AG10803 (cell line): ENCODE data around the gene CCDC33.

Experiments used
- DNase-seq: peaks from one replicate; pipeline ENCODE4 v3.0.0; 2010; ENCODE audit warnings: low read depth
- H3K4me3 ChIP-seq: 2 replicates; pipeline ENCODE4 v1.5.1; 2011; ENCODE audit warnings: mild to moderate bottlenecking, low read length, control low read depth
- TF ChIP-seq, protein P1 (sequence below): conservative IDR thresholded peaks from 2 replicates; pipeline ENCODE4 v1.5.1; 2011; ENCODE audit warnings: mild to moderate bottlenecking, low read length, control low read depth, inconsistent platforms

Gene CCDC33

DNA sequence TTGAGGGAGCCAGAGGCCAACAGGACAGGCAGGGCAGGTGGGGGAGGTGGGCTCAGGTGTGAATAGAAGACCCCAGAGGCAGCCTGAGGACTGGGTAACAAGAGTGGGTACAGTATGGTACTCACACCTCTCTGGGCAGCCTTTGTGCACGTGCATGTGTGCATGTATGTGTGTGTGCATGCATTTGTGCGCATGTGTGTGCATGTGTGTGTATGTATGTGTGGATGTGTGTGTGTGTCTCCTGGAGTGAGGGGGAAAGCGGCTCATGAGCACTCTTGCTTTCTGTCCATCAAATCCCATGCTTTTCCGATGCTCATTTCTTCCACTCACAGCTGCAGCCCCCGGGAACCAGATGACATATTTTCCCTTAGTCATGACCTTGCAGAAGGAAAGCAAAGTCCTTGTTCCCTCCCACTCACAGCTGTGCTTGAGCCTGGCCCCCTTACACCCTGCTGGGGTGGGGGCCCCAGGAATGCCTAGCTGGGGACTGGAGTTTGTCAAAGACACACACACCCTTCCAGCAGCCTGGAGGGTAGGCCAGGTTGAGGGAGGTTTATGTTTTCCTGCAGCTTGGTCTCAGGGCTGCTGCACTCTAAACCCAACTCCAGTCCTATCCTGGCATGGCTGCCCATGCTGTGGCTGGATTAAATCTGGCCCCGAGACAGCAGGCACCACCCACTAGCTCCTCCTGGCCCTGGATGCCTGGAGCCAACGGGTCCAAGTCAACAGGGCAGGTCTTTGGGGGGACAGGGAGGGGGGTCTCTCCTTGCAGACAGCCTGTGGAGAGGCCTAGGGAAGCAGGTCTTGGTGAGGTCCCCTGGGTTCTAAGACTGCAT is 22.5 kb downstream of the CCDC33 start:
- no peak for DNase-seq
- H3K4me3 ChIP-seq, result no peak overlapping the region
- TF ChIP-seq, protein P1, sequence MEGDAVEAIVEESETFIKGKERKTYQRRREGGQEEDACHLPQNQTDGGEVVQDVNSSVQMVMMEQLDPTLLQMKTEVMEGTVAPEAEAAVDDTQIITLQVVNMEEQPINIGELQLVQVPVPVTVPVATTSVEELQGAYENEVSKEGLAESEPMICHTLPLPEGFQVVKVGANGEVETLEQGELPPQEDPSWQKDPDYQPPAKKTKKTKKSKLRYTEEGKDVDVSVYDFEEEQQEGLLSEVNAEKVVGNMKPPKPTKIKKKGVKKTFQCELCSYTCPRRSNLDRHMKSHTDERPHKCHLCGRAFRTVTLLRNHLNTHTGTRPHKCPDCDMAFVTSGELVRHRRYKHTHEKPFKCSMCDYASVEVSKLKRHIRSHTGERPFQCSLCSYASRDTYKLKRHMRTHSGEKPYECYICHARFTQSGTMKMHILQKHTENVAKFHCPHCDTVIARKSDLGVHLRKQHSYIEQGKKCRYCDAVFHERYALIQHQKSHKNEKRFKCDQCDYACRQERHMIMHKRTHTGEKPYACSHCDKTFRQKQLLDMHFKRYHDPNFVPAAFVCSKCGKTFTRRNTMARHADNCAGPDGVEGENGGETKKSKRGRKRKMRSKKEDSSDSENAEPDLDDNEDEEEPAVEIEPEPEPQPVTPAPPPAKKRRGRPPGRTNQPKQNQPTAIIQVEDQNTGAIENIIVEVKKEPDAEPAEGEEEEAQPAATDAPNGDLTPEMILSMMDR, result no peak

DNA sequence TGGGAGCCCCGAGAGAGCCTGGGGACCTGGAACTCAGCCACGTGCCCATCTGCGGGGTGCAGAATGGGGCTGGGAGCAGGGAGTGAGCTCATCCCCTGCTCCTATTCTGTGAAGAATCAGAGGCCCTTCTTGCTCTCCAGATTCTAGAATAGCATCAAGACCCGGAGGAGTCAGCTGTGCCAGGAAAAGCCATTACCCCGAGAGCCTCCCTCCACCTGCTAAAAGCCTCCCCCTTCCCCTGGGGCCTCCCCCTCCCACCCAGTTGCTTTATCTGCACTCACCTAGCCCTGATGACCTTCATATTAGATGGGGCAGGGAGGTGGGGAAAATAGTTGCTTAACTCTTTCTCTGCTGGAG is 23.1 kb downstream of the CCDC33 start:
- TF ChIP-seq, protein P1, result no peak
- no peak overlapping the region for H3K4me3 ChIP-seq
- no peak for DNase-seq

DNA sequence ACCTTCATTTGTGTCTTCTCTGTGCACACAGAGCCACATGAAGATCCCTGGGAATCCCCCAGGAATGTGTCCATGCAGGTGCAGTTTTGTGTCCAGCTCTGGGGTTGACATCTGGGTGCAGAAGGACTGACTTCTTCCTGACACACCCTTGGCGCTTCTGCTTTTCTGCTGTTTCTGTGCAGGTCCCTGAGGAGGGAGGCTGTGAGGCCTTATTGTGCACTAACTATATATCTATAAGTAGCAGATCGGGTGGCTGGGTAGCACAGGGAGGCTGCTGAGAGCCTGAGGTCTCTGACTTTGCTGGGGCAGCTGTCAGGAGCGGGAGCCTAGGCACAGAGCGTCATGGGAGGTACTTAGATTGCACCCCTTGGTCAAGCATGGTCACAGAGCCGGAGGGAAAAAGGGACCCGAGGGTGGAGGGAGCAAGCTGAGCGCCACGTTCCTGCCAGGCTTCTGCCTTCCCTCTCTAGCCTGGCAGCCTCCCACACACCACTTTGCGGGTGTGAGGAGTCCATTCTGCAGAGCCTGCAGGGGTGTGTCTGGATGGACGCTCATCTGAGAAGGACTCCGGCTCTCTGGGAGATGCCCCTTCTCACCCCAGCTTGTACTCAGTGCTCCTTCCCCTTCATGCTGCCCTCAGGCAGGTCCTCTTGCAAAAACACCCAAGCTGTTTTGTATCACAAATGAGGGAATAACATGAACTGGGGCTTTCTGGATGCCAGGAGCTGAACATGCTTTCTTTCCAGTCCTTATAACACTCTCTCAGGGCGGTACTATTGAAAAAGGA is 23.9 kb downstream of the CCDC33 start:
- no peak for DNase-seq
- TF ChIP-seq, protein P1, result no peak
- no peak overlapping the region for H3K4me3 ChIP-seq

DNA sequence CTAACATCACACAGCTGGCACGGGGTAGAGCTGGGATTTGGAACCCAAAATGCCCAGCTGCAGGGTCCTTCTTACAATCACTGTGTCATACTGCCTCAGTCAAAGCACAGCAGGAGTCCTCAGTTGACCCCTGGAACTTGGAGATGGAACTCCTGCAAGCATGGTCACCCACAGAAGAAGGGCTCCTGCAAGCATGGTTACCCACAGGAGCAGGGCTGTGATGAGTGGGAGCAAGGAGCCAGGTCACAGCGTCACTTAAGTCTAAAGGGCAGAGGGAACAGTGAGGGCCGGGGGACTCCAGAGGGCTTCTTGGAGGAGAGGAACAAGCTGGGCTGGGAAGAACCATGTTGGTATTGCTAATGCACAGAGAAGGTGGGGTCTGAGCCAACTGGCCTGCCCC is 24.9 kb downstream of the CCDC33 start:
- DNase-seq, result no peak
- H3K4me3 ChIP-seq, result no peak overlapping the region
- TF ChIP-seq, protein P1, result no peak

DNA sequence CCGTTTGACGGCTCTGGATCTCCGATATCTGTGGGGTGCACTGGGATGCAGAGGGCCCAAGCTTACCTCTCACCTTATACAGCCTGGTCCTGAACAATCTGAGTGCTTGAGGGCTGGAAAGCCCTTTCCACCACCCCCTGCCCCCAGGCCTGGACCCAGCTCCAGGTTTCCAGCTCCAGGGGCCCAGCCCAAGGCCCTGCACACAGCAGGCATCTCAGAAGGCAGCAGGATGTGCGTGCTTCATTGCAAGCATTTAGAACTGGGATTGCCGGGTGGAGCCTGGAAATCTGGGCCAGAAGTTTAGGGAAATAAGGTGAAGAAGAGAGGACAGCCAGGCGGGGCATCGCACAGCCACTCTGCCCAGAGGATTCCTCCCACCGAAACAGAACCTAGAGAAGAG is 25.6 kb downstream of the CCDC33 start:
- H3K4me3 ChIP-seq, result no peak overlapping the region
- TF ChIP-seq, protein P1, result no peak
- no peak for DNase-seq

DNA sequence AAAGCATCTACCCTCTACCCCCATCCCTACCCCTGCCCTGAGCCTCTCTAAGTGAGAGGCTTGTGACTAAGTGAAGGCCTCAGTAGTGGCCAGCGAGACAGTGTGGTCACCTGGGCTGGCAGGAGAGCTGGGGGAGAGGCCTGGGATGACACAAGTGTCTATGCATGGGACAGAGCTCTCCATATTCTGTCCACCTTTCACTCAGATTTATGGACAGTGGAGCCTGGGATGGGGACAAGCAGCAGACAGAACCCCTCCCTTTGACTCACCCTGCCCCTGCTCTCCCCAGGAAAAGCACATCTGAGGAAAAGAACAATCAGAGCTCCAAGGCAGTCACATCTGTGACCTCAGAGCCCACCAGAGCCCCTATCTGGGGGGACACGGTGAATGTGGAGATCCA is 26.0 kb downstream of the CCDC33 start:
- TF ChIP-seq, protein P1, result no peak
- no peak overlapping the region for H3K4me3 ChIP-seq
- no peak for DNase-seq

DNA sequence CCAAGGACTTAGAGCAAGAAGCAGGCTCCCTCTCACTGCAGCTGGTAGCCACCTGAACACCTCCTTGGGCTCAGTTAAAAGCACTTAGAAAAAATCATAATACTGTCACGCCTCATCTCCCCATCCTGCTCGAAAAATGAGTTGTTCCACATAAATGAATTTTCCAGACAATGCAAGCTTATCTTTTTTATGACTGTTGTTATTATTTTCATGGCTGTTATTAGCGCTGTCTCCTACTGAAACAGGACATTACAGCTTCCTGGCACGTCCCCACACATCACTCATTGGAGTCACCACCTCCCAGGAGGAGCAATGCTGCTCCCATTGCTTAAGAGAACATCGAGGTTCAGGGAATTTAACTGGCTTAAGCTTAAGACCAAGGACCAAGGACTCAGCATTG is 26.5 kb downstream of the CCDC33 start:
- no peak for DNase-seq
- TF ChIP-seq, protein P1, result no peak

More for the DNA sequence above, 26.5 kb downstream of the CCDC33 start:
- no peak overlapping the region for H3K4me3 ChIP-seq
